ENCODE data around the gene TNS1.

TNS1 gene

DNA sequence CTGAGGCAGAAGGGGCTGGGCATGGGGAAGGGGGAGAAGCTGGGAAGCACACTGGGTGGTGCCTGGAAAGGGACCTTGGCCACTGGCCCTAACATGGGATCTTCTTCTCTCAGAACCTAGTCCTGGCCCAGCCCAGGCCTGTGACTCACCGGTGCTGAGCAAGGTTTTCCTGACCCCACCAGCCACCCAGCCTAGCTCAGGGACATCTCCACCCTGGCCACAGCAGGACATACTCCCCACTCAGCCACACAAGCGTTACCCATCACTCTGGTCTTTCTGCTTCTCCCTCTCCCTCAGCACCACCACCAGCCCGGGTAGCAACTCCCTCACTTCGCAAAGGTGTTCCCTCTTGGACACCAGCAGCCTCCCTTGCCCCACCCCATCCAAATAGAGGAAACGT lies 22.8 kb downstream of the TNS1 start:
- no peak for DNase-seq (ENCODE audit: low read depth)

DNA sequence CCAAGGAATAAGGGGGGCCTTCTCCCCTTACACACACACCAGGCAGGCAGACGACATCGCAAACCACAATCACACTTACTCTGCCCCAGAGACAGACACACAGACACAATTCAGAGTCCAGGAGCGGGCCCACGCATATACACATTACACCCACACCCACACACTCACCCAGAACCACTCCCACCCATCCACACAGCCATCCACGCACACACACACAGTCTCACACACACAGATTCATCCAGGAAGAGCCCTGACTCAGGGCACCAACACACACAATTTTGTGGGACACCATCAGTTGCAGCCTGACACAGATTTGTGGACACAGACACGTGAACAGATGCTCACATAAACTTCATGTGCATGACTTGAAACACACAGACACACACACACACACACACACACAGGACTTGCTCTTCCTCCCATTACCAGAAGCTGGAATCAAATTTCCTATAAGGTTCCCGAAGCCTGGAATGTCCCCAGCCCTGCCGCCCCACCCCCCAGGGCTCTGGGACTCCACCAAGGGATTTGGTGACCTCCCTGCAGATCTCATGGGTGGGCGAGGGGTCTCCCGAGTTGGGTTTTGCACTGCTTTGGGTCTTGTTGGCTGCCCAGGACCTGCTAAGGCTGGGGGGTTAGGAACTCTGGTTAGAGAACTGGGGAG lies 23.5 kb downstream of the TNS1 start:
- no peak for DNase-seq (ENCODE audit: low read depth)

GRCh38 chr2:217978536-217979150 lies 24.2 kb downstream of the TNS1 start:
- DNase-seq (ENCODE audit: low read depth): no peak

- no peak for DNase-seq (ENCODE audit: low read depth)
These were observed 24.8 kb downstream of the TNS1 start for GRCh38 chr2:217977840-217978535.

DNA sequence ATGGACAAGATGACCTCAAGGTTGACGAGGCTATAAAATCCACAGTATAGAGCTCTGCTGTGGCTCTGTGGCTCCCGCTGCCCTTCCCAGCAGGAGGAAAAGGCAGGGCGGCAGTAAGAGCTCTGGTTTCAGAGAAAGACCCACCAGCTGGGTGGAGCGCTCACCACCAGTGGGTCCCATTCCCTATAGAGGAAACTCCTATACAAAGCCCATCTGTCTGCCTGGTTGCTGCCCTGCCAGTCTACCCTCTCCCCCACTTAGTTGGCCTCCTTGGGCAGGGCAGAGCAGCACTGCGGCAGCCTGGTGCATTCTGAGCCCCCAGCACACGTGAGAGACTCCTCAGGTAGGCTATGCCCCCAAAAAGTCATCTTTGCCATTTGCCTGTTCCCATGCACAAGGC lies 26.5 kb downstream of the TNS1 start:
- DNase-seq (ENCODE audit: low read depth): no peak

GRCh38 chr2:217975626-217976025 lies 27.2 kb downstream of the TNS1 start:
- no peak for DNase-seq (ENCODE audit: low read depth)

- DNase-seq (ENCODE audit: low read depth): no peak
These were observed 28.3 kb downstream of the TNS1 start for GRCh38 chr2:217974389-217975005.

DNA sequence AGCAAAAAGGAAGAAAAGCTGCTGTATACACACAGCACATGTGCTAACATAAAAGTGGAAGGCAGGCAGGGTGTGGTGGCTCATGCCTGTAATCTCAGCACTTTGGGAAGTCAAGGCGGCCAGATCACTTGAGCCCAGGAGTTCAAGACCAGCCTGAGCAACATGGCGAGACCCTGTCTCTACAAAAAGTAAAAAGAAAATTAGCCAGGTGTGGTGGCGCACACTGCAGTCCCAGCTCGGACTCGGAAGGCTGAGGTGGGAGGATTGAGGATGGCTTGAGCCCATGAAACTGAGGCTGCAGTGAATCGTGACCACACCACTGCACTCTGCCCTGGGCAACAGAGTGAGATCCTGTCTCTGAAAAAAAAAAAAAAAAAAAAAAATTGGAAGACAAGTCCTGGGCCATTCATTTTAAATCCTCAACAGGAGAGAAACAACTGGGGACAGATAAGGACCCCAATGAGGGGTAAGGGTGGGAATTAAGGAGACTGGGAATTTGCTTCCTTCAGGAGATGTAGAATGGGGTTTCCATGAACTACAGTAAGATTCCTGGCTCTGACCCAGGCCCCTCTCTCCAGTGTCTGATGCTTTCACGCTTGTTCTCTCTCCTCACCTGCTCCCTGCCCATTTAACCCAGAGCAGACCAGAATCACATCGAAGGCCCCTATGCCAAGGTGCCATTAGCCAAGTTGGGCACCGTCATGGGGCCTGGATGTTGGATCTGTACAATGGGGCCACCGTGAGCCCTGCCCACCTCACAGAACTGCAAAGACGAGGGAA lies 29.6 kb downstream of the TNS1 start:
- DNase-seq (ENCODE audit: low read depth): no peak

GRCh38 chr2:217972490-217972889 lies 30.3 kb downstream of the TNS1 start:
- DNase-seq (ENCODE audit: low read depth): no peak

GRCh38 chr2:217972037-217972436 lies 30.8 kb downstream of the TNS1 start:
- DNase-seq (ENCODE audit: low read depth): no peak

- no peak for DNase-seq (ENCODE audit: low read depth)
These were observed 31.6 kb downstream of the TNS1 start for GRCh38 chr2:217971166-217971565.

DNA sequence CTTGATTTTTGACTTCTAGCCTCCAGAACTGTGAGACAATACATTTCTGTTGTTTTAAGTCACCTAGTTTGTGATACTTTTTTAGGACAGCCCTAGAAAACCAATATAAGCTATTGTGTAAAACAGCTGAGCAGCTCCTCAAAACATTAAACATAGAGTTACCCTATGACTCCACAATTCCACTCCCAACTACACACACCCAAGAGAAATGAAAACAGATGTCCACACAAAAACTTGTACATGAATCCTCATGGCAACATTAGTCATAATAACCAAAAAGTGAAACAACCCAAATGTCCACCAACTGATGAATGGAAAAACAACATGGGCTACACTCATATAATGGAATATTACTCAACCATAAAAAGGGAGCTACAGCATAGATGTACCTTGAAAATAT lies 32.6 kb downstream of the TNS1 start:
- no peak for DNase-seq (ENCODE audit: low read depth)

GRCh38 chr2:217969588-217969987 lies 33.2 kb downstream of the TNS1 start:
- no peak for DNase-seq (ENCODE audit: low read depth)

- DNase-seq (ENCODE audit: low read depth): no peak
These were observed 34.8 kb downstream of the TNS1 start for GRCh38 chr2:217968023-217968422.

DNA sequence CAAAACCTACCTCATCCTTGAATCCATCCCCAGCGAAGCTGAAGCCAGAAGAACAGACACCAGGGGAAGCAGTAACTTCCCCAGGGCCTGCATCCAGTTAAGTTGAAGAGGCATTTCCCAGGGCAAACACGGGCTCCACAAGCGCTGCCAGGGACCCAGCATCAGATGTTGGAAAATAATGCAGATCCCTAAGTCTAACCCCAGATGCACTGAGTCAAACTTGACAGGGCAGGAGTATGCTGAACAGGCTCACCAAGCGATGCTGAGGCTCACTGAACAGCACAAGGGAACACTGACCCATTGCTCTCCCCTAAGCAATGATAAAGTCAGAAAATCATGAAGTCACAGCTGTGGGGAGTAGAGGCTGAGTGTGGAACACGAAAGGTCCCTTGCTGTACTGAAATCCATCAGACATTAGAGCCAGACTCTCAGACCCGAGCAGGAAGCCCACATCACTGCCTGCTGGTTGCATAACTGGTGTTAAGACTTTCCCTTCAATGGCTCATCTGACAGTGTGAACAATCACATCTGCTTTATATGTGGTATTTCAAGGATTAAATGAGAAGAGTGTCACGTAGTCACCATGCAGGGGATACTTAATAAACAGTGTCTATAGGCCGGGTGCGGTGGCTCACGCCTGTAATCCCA lies 36.2 kb downstream of the TNS1 start:
- DNase-seq (ENCODE audit: low read depth): no peak

DNA sequence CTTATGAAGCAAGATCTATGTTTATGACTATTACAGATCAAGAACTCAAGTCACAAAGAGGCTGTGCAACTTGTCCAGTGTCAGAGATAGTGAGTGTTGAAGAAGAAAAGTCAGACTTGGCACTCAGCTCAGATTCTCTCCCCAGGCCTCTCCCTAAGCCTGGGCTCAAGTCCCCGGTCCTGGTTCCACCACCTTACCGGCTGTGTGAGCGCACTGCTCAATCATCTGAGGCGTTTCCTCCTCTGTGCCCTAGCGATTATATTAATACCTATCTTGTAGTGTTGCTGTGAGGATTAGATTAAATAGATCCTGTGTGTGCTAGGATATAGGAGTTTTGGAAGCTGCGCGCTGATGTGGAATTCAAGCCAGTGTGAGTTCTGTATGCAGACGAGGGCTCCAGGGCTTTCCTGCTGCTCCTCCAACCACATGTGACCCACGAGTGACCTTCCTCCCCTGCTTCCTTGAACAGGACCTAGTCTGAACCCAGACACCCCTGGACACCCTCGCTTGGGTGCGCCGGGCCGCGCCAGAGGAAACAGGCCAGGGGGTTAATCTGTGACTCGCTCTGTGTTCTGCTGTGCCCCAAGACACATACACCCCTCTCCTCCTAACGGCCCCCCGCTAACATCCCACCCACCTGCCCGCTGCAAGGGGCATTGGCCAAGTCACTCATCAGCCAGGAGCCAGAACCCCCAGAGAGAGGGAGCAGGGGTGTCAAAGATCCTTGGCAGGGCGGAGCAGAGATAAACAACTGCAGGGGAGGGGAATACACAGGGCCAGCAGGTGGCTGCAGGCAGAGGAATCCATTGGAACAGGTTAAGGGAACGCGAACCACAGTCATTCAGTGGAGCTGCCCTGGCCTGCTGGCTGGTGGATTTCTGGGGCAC lies 38.3 kb downstream of the TNS1 start:
- no peak for DNase-seq (ENCODE audit: low read depth)

DNA sequence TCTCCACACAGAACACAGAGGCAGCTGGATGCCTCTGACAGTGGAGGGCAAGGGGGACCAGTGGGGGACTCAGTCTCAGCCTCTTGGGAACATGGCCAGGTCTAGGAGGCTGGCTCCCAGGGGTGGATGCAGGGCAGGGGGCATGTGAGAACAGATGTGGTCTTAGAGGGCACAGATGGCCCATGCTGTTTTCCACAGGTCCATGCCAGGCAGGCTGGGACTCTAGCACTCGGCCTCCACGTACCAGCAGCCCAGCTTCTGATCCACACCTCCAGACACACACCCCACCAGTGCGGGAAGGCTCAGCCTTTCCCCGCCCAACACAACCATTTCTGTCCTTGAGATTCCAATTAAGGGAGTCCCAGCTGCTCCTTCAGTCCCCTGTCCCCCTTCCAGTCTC lies 42.4 kb downstream of the TNS1 start:
- no peak for DNase-seq (ENCODE audit: low read depth)

- DNase-seq (ENCODE audit: low read depth): no peak
These were observed 43.1 kb downstream of the TNS1 start for GRCh38 chr2:217959723-217960122.

GRCh38 chr2:217958884-217959225 lies 43.9 kb downstream of the TNS1 start:
- DNase-seq (ENCODE audit: low read depth): no peak

GRCh38 chr2:217958206-217958883 lies 44.5 kb downstream of the TNS1 start:
- DNase-seq (ENCODE audit: low read depth): no peak

Data from T follicular helper cell (primary cell).